Endothelial cell of umbilical vein (primary cell): ENCODE data around the gene MMP8.
A peak's percentile ranks its signal among the peaks of the same experiment; 100 is the strongest.

Experiments used
- EZH2 ChIP-seq: IDR thresholded peaks from 2 replicates; pipeline ENCODE4 v1.6.1; 2012; ENCODE audit warnings: borderline replicate concordance, low read depth, mild to moderate bottlenecking, moderate library complexity, low read length, inconsistent platforms; ENCODE audit not compliant: severe bottlenecking
- GATA2 ChIP-seq: IDR thresholded peaks from 2 replicates; pipeline ENCODE4 v1.7.0; 2011; ENCODE audit warnings: low read depth, mild to moderate bottlenecking, moderate library complexity, mixed read lengths, low read length; ENCODE audit not compliant: insufficient read length, insufficient read depth
- JUN ChIP-seq: IDR thresholded peaks from 2 replicates; pipeline ENCODE4 v1.6.1; 2011; ENCODE audit warnings: borderline replicate concordance, low read depth; ENCODE audit not compliant: insufficient read length, insufficient read depth
- POLR2A ChIP-seq: IDR thresholded peaks from 2 replicates; pipeline ENCODE4 v1.6.1; 2012; ENCODE audit warnings: low read depth, mild to moderate bottlenecking, control low read depth, low read length
- POLR2AphosphoS5 ChIP-seq: IDR thresholded peaks from 2 replicates; pipeline ENCODE4 v1.6.1; 2012; ENCODE audit warnings: low read depth, mild to moderate bottlenecking, control low read depth, low read length, moderate library complexity; ENCODE audit not compliant: insufficient read depth
- TF ChIP-seq, protein P1 (sequence below), 2 donors: IDR thresholded peaks; 1 replicate in 1 of 2; 2 replicates in 1 of 2; pipeline ENCODE4 v1.5.1; 2011; ENCODE audit warnings: low read length in 2 of 2, mild to moderate bottlenecking in 2 of 2, moderate library complexity in 2 of 2, control low read depth in 1 of 2, inconsistent platforms in 1 of 2, low read depth in 1 of 2; ENCODE audit not compliant: insufficient read depth in 1 of 2; ENCODE audit errors: extremely low read depth in 1 of 2
- TF ChIP-seq, protein P2 (sequence below): IDR thresholded peaks from 2 replicates; pipeline ENCODE4 v1.6.1; 2011; ENCODE audit not compliant: insufficient read depth, insufficient read length

DNA sequence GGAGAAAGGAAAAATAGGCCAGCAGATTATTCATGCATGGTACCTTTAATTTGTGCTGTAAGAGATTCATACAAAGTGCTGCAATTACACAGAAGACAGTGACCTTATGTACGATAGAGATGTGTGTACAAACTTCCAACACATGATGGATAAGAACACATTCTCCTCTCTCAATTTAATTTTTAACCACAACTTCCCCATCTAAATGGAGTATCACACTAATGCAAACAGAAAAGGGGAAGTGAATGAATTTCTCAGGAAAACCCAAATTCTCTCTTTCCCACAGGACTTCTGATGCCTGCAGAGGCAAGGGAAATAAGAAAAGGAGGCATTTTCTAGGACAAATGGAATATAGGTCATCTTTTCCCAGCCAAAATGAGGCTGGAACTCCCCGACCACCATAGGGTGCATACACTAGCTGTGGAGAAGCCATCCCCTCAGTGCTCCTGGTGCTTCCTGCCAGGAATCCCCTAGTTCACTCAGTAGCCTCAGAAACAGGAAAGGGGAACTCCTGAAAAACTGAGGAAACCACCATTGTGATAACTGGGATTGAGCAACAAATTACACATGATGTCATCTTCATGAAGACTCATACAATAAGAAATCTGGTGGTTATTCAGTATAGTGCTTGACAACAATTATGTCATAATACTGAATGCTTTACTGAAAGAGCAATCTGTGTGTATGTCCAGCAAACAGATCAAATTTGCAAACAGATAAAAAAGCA, 33.2 kb upstream of the MMP8 start:
- TF ChIP-seq, protein P1, sequence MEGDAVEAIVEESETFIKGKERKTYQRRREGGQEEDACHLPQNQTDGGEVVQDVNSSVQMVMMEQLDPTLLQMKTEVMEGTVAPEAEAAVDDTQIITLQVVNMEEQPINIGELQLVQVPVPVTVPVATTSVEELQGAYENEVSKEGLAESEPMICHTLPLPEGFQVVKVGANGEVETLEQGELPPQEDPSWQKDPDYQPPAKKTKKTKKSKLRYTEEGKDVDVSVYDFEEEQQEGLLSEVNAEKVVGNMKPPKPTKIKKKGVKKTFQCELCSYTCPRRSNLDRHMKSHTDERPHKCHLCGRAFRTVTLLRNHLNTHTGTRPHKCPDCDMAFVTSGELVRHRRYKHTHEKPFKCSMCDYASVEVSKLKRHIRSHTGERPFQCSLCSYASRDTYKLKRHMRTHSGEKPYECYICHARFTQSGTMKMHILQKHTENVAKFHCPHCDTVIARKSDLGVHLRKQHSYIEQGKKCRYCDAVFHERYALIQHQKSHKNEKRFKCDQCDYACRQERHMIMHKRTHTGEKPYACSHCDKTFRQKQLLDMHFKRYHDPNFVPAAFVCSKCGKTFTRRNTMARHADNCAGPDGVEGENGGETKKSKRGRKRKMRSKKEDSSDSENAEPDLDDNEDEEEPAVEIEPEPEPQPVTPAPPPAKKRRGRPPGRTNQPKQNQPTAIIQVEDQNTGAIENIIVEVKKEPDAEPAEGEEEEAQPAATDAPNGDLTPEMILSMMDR (IDR thresholded peaks at IDR 0.05; ENCODE audit: extremely low read depth in 1 of 2, insufficient read depth in 1 of 2, low read depth in 1 of 2, low read length in 2 of 2), result no peak
- TF ChIP-seq POLR2A (no peak), JUN (peak; percentile 51), EZH2 (no peak), POLR2AphosphoS5 (no peak), GATA2 (peak; percentile 45)
- TF ChIP-seq, protein P2, sequence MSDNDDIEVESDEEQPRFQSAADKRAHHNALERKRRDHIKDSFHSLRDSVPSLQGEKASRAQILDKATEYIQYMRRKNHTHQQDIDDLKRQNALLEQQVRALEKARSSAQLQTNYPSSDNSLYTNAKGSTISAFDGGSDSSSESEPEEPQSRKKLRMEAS, result no peak
